ENCODE results near the gene VCAN. TPM values are rescaled to one million over a fixed set of nuclear protein-coding genes. Genes with fewer than 3 reads are reported as not detected.

Gene VCAN
- total and polyA plus RNA-seq, 2 donors (not counting 1 experiment from before 2014, with no cell fraction given) = 2.0 TPM; not detected in 1

- Histone ChIP-seq H3K36me3 (replicated peaks in 1 of 2; ENCODE audit: control extremely low read depth in 1 of 2, control insufficient read depth in 1 of 2, extremely low read depth in 1 of 2, insufficient read depth in 2 of 2, low read length in 1 of 2) (no peaks in the 10 kb centered on the region), H4K20me1 (ENCODE audit: control insufficient read depth, insufficient read depth, low read length, poor library complexity, severe bottlenecking) (no peaks in the 10 kb centered on the region), H3K79me2 (ENCODE audit: control insufficient read depth, insufficient read depth, low read length) (no peaks in the 10 kb centered on the region), H3K4me3 (ENCODE audit: control extremely low read depth in 1 of 5, extremely low read depth in 1 of 5, insufficient read depth in 1 of 5, low read depth in 2 of 5, low read length in 4 of 5) (no peak overlapping the region), H3K4me1 (ENCODE audit: control insufficient read depth in 2 of 2, insufficient read depth in 2 of 2, low read length in 2 of 2) (no peaks in the 10 kb centered on the region), H3K4me2 (replicated peaks; ENCODE audit: low read depth, low read length, poor library complexity, severe bottlenecking) (no peak overlapping the region), H3K27ac (ENCODE audit: low read length in 2 of 2) (no peak overlapping the region), H3K9ac (ENCODE audit: low read length) (no peak overlapping the region), H3K27me3 (replicated peaks in 1 of 4; ENCODE audit: control extremely low read depth in 1 of 4, control insufficient read depth in 3 of 4, insufficient read depth in 4 of 4, low read length in 3 of 4) (no peaks in the 10 kb centered on the region), H2AFZ (ENCODE audit: insufficient read depth, low read depth, low read length, poor library complexity, severe bottlenecking) (no peak overlapping the region), H3K9me3 (ENCODE audit: control extremely low read depth in 1 of 3, control insufficient read depth in 2 of 3, insufficient read depth in 1 of 3, low read length in 2 of 3) (no peaks in the 10 kb centered on the region)
- POLR2A ChIA-PET = no interaction called here
- Mint-ChIP-seq H3K27ac (no peak overlapping the region), H3K4me3 (no peak overlapping the region), H3K4me1 (no peaks in the 10 kb centered on the region), H3K9me3 (ENCODE audit: insufficient read depth) (no peaks in the 10 kb centered on the region), H3K27me3 (no peaks in the 10 kb centered on the region)
- TF ChIP-seq CTCF (IDR thresholded peaks at IDR 0.05) (no peak), EZH2 (IDR thresholded peaks at IDR 0.05; ENCODE audit: borderline replicate concordance, insufficient read depth, low read depth, low read length, poor library complexity, severe bottlenecking) (no peak)
- intact Hi-C loops (cut with micrococcal nuclease) = no loop called here
- ATAC-seq (ENCODE audit: low read depth) = no peak
- DNase-seq = no peak
- WGBS (ENCODE audit: insufficient coverage) = no CpG with 5 or more reads among the region's 1 CpG
- CTCF ChIA-PET = interaction anchor here (0.5 to 0.8 kb wide), 2 partner anchors 11 to 853 kb away, joined by 3 read pairs; no protein-coding TSS in a partner anchor
Observed at GRCh38 chr5:83492331-83492730, 20.8 kb downstream of the VCAN start.

- CTCF ChIA-PET = no interaction called here
- ATAC-seq (ENCODE audit: low read depth) = no peak
Observed at GRCh38 chr5:83493644-83494043, 22.1 kb downstream of the VCAN start.

More at GRCh38 chr5:83493644-83494043, 22.1 kb downstream of the VCAN start:
- Histone ChIP-seq H3K4me1 (ENCODE audit: control insufficient read depth in 2 of 2, insufficient read depth in 2 of 2, low read length in 2 of 2) (no peaks in the 10 kb centered on the region), H3K27me3 (replicated peaks in 1 of 4; ENCODE audit: control extremely low read depth in 1 of 4, control insufficient read depth in 3 of 4, insufficient read depth in 4 of 4, low read length in 3 of 4) (no peaks in the 10 kb centered on the region), H4K20me1 (ENCODE audit: control insufficient read depth, insufficient read depth, low read length, poor library complexity, severe bottlenecking) (no peaks in the 10 kb centered on the region), H2AFZ (ENCODE audit: insufficient read depth, low read depth, low read length, poor library complexity, severe bottlenecking) (no peak overlapping the region), H3K4me2 (replicated peaks; ENCODE audit: low read depth, low read length, poor library complexity, severe bottlenecking) (no peak overlapping the region), H3K27ac (ENCODE audit: low read length in 2 of 2) (no peak overlapping the region), H3K4me3 (ENCODE audit: control extremely low read depth in 1 of 5, extremely low read depth in 1 of 5, insufficient read depth in 1 of 5, low read depth in 2 of 5, low read length in 4 of 5) (no peak overlapping the region), H3K9me3 (ENCODE audit: control extremely low read depth in 1 of 3, control insufficient read depth in 2 of 3, insufficient read depth in 1 of 3, low read length in 2 of 3) (no peaks in the 10 kb centered on the region), H3K36me3 (replicated peaks in 1 of 2; ENCODE audit: control extremely low read depth in 1 of 2, control insufficient read depth in 1 of 2, extremely low read depth in 1 of 2, insufficient read depth in 2 of 2, low read length in 1 of 2) (no peaks in the 10 kb centered on the region), H3K9ac (ENCODE audit: low read length) (no peak overlapping the region), H3K79me2 (ENCODE audit: control insufficient read depth, insufficient read depth, low read length) (no peaks in the 10 kb centered on the region)
- WGBS (ENCODE audit: insufficient coverage) = 94% methylated on average over 6 of the region's 7 CpGs
- no peaks in the 10 kb centered on the region for H3K4me1 Mint-ChIP-seq
- POLR2A ChIA-PET = no interaction called here
- H3K27me3 Mint-ChIP-seq = no peaks in the 10 kb centered on the region
- intact Hi-C loops (cut with micrococcal nuclease) = no loop called here
- no peak overlapping the region for H3K4me3 Mint-ChIP-seq
- TF ChIP-seq CTCF (IDR thresholded peaks at IDR 0.05) (no peak), EZH2 (IDR thresholded peaks at IDR 0.05; ENCODE audit: borderline replicate concordance, insufficient read depth, low read depth, low read length, poor library complexity, severe bottlenecking) (no peak)
- no peak overlapping the region for H3K27ac Mint-ChIP-seq
- no peaks in the 10 kb centered on the region for H3K9me3 Mint-ChIP-seq (ENCODE audit: insufficient read depth)
- no peak for DNase-seq

Data from B cell (primary cell).